ENCODE measurements around the gene PLCB4.

GRCh38 chr20:9269280-9269971 is 200.5 kb downstream of the PLCB4 start:
- TF ChIP-seq CTCF (IDR thresholded peaks at IDR 0.05), result no peak
- TF ChIP-seq POLR2A (IDR thresholded peaks at IDR 0.05), result no peak
